Measurements from ENCODE around the gene MTFR1L. TPM values are rescaled to one million over a fixed set of nuclear protein-coding genes. Genes with fewer than 3 reads are reported as not detected.

Gene MTFR1L
- total RNA-seq, 2 experiments from 2014 or later, result 25.5 to 28.0 TPM

DNA sequence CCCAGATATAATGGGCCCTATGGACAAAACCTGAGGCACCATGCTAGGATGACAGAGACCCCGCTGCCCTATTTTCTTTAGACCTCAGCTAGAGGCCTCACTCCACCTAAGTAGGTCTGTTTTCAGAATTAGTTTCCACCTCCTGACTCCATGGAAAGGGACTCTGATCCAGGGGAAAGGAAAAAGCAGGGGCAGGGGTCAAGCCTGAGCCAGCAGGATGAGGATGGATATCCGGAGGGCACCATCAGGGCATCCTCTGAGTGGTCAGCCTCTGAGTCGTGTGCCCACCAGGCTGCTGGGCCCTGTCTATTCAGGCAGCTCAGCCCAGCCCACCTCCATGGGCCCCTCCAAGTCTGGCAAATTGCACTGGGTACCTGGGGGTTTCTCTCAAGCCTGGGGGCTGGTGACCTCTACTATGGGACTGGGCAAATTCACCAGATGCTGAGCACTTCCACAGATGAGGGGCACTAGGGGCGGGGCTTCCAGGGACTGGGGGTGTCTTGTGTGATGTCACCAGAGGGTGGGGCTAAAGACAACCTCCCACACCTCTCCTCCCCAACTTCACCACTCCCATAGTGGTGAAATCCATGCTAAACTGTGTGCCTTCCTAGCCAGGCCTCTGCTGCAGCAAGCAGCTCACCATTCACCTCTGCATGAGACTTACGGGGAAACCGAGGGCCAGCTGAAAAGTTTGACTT lies 50.3 kb downstream of the MTFR1L start:
- TF ChIP-seq, protein P1, sequence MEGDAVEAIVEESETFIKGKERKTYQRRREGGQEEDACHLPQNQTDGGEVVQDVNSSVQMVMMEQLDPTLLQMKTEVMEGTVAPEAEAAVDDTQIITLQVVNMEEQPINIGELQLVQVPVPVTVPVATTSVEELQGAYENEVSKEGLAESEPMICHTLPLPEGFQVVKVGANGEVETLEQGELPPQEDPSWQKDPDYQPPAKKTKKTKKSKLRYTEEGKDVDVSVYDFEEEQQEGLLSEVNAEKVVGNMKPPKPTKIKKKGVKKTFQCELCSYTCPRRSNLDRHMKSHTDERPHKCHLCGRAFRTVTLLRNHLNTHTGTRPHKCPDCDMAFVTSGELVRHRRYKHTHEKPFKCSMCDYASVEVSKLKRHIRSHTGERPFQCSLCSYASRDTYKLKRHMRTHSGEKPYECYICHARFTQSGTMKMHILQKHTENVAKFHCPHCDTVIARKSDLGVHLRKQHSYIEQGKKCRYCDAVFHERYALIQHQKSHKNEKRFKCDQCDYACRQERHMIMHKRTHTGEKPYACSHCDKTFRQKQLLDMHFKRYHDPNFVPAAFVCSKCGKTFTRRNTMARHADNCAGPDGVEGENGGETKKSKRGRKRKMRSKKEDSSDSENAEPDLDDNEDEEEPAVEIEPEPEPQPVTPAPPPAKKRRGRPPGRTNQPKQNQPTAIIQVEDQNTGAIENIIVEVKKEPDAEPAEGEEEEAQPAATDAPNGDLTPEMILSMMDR (IDR thresholded peaks at IDR 0.05), result no peak
- no peak overlapping the region for H3K4me3 Mint-ChIP-seq
- ATAC-seq (ENCODE audit: poor library complexity) (no peak), DNase-seq (no peak)
- Histone ChIP-seq H3K9me3 (ENCODE audit: control insufficient read depth in 1 of 2, insufficient read depth in 1 of 2, low read length in 2 of 2) (no peaks in the 10 kb centered on the region), H3K27me3 (ENCODE audit: control insufficient read depth in 1 of 2, insufficient read depth in 2 of 2, low read length in 2 of 2) (no peaks in the 10 kb centered on the region), H3K36me3 (ENCODE audit: insufficient read depth, low read length) (no peaks in the 10 kb centered on the region), H3K27ac (ENCODE audit: low read depth in 1 of 2, low read length in 2 of 2) (no peak overlapping the region), H3K4me3 (ENCODE audit: low read length) (no peak overlapping the region), H3K4me1 (ENCODE audit: insufficient read depth, low read length) (peaks cover 10% of the 10 kb centered on the region)
- ChIA-PET CTCF (no interaction called here), POLR2A (no interaction called here)
- H3K27ac Mint-ChIP-seq, result no peak overlapping the region
- no peaks in the 10 kb centered on the region for H3K27me3 Mint-ChIP-seq
- H3K4me1 Mint-ChIP-seq (ENCODE audit: low read depth), result peaks cover 4% of the 10 kb centered on the region
- no peaks in the 10 kb centered on the region for H3K9me3 Mint-ChIP-seq
- intact Hi-C loops (cut with DNase I, micrococcal nuclease), result no loop called here
- H3K36me3 Mint-ChIP-seq (ENCODE audit: low read depth), result no peaks in the 10 kb centered on the region

DNA sequence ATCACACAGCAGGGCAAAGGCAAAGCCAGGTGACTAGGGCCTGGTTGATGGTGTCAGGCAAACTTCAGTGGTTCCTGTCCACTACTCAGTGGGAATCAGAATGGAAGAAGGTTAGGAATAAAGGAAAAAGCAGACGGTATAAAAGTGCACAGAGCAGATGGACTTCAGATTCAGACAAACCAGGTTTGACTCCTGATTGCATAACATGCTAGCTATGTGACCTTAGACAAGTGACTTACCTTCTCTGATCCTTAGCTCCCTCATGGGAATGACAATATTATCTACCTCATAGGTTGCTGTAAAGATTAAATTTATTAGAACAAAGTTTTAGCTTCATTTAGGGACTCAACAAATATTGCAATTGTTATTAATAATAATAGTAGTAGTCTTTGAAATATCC lies 50.9 kb downstream of the MTFR1L start:
- Mint-ChIP-seq H3K4me3 (no peak overlapping the region), H3K27me3 (no peaks in the 10 kb centered on the region), H3K9me3 (no peaks in the 10 kb centered on the region), H3K4me1 (ENCODE audit: low read depth) (peaks cover 5% of the 10 kb centered on the region), H3K36me3 (ENCODE audit: low read depth) (no peaks in the 10 kb centered on the region), H3K27ac (no peak overlapping the region)
- TF ChIP-seq, protein P1 (IDR thresholded peaks at IDR 0.05), result no peak
- Histone ChIP-seq H3K27me3 (ENCODE audit: control insufficient read depth in 1 of 2, insufficient read depth in 2 of 2, low read length in 2 of 2) (no peaks in the 10 kb centered on the region), H3K27ac (ENCODE audit: low read depth in 1 of 2, low read length in 2 of 2) (no peak overlapping the region), H3K36me3 (ENCODE audit: insufficient read depth, low read length) (no peaks in the 10 kb centered on the region), H3K4me1 (ENCODE audit: insufficient read depth, low read length) (peaks cover 13% of the 10 kb centered on the region), H3K4me3 (ENCODE audit: low read length) (no peak overlapping the region), H3K9me3 (ENCODE audit: control insufficient read depth in 1 of 2, insufficient read depth in 1 of 2, low read length in 2 of 2) (no peaks in the 10 kb centered on the region)
- POLR2A ChIA-PET, result no interaction called here
- intact Hi-C loops (cut with DNase I, micrococcal nuclease), result loop anchor here in 1 of 2 experiments (1.0 kb wide), 1 partner anchor 94 kb away; no protein-coding TSS in a partner anchor
- DNase-seq, result no peak
- CTCF ChIA-PET, result no interaction called here
- ATAC-seq (ENCODE audit: poor library complexity), result no peak

DNA sequence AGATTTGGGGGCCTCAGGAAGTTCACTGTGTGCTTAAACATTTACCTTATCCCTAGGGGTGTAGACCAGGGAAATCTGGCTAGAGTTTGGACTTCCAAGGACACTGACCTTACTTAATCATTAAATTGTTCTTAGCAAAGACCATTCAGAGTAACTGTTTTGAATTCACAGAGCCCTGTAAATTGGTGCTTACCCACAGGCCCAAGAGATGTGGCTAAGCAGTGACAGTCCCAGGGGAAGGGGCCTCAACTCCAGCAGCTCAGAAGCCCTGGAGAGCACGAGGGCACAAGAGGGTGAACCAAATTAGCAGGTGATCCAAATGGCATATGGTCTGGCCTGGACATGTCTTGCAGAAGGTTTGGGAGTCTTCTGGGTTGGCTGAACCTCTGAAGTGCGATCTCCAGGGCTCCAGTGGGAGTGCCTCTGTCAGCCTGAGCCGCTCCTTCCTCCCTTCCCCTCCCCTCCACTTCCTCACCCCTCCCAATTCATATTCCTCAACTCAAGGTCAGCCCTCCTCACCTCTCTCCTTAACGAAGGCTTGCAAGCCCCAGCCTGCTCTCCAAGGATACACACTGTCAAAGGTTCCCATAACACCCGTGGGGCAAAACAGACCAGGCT lies 51.4 kb downstream of the MTFR1L start:
- H3K27me3 Mint-ChIP-seq, result no peaks in the 10 kb centered on the region
- no peak overlapping the region for H3K4me3 Mint-ChIP-seq
- Histone ChIP-seq H3K4me1 (ENCODE audit: insufficient read depth, low read length) (peaks cover 17% of the 10 kb centered on the region), H3K27ac (ENCODE audit: low read depth in 1 of 2, low read length in 2 of 2) (no peak overlapping the region), H3K9me3 (ENCODE audit: control insufficient read depth in 1 of 2, insufficient read depth in 1 of 2, low read length in 2 of 2) (no peaks in the 10 kb centered on the region), H3K36me3 (ENCODE audit: insufficient read depth, low read length) (no peaks in the 10 kb centered on the region), H3K4me3 (ENCODE audit: low read length) (no peak overlapping the region), H3K27me3 (ENCODE audit: control insufficient read depth in 1 of 2, insufficient read depth in 2 of 2, low read length in 2 of 2) (no peaks in the 10 kb centered on the region)
- no peaks in the 10 kb centered on the region for H3K36me3 Mint-ChIP-seq (ENCODE audit: low read depth)
- DNase-seq, result no peak
- H3K27ac Mint-ChIP-seq, result no peak overlapping the region
- intact Hi-C loops (cut with DNase I, micrococcal nuclease), result loop anchor here in 1 of 2 experiments (1.0 kb wide), 1 partner anchor 95 kb away; no protein-coding TSS in a partner anchor
- ChIA-PET POLR2A (no interaction called here), CTCF (no interaction called here)
- TF ChIP-seq, protein P1 (IDR thresholded peaks at IDR 0.05), result no peak
- peaks cover 9% of the 10 kb centered on the region for H3K4me1 Mint-ChIP-seq (ENCODE audit: low read depth)
- H3K9me3 Mint-ChIP-seq, result no peaks in the 10 kb centered on the region
- ATAC-seq (ENCODE audit: poor library complexity), result no peak

All from CD4-positive, alpha-beta T cell (primary cell).